H1 (cell line): ENCODE measurements around the gene LRRK1. TPM values are rescaled to one million over a fixed set of nuclear protein-coding genes. Genes with fewer than 3 reads are reported as not detected.
A peak's percentile ranks its signal among the peaks of the same experiment; 100 is the strongest.

Experiments
- CTCF ChIA-PET: fragments of 300-600 bp; sonication (Branson Sonifier 250); formaldehyde crosslinking; loops from one replicate; lab custom pipeline; 2021; ENCODE audit not compliant: partially characterized antibody; lab: Charles Lee
- POLR2A ChIA-PET: fragments of 300-600 bp; sonication (Branson Sonifier 250); formaldehyde crosslinking; loops from one replicate; lab custom pipeline; 2021; ENCODE audit warnings: inconsistent platforms; ENCODE audit not compliant: partially characterized antibody; lab: Charles Lee
- DNase-seq, 2 experiments: peaks; one replicate each; pipeline versions ENCODE4 v3.0.0 to v3.0.0-alpha.2; 2010 to 2022; ENCODE audit warnings: low spot score in 2 of 2, low read depth in 1 of 2, mixed read lengths in 1 of 2
- FAIRE-seq: peaks from 2 replicates; lab custom pipeline; 2011; peaks lifted over from hg19 to GRCh38; lab: Jason Lieb, UNC
- H2AFZ ChIP-seq: 2 replicates; pipeline ENCODE4 v1.8.1; 2012; ENCODE audit warnings: low read length, inconsistent platforms
- H2AK5ac ChIP-seq: 2 replicates; pipeline ENCODE4 v1.6.1; 2013; ENCODE audit warnings: low read depth, low read length
- H2BK120ac ChIP-seq: replicated peaks from 2 replicates; pipeline ENCODE3; 2013; ENCODE audit warnings: low read depth, low read length, inconsistent platforms
- H2BK12ac ChIP-seq: 2 replicates; pipeline ENCODE4 v1.6.1; 2013; ENCODE audit warnings: low read depth, low read length
- H2BK15ac ChIP-seq: 2 replicates; pipeline ENCODE4 v1.6.1; 2013; ENCODE audit warnings: low read length
- H2BK20ac ChIP-seq: 2 replicates; pipeline ENCODE4 v1.6.1; 2013; ENCODE audit warnings: low read length
- H2BK5ac ChIP-seq: 2 replicates; pipeline ENCODE4 v1.6.1; 2013; ENCODE audit warnings: low read depth, low read length
- H3K14ac ChIP-seq: 2 replicates; pipeline ENCODE4 v1.6.1; 2013; ENCODE audit warnings: inconsistent platforms; ENCODE audit not compliant: insufficient read length
- H3K18ac ChIP-seq: 2 replicates; pipeline ENCODE4 v1.6.1; 2013; ENCODE audit warnings: low read length; ENCODE audit errors: extremely low read depth
- H3K23ac ChIP-seq: 2 replicates; pipeline ENCODE4 v1.6.1; 2013; ENCODE audit warnings: inconsistent platforms; ENCODE audit not compliant: insufficient read length
- H3K23me2 ChIP-seq: 2 replicates; pipeline ENCODE4 v1.6.1; 2013; ENCODE audit warnings: low read depth, low read length
- H3K27ac ChIP-seq: 2 replicates; pipeline ENCODE4 v1.6.1; 2011; ENCODE audit warnings: low read depth, low read length, inconsistent platforms
- H3K27me3 ChIP-seq, 4 experiments: replicated peaks in 1 of 4; 1 replicate in 1 of 4; 2 replicates in 3 of 4; pipeline versions ENCODE4 v1.6.1 to v1.8.1; 2011 to 2013; ENCODE audit warnings: low read length in 3 of 4, mild to moderate bottlenecking in 3 of 4, inconsistent platforms in 2 of 4, mixed read lengths in 2 of 4, moderate library complexity in 1 of 4; ENCODE audit not compliant: control insufficient read depth in 3 of 4, insufficient read depth in 3 of 4; ENCODE audit errors: extremely low read depth in 1 of 4
- H3K36me3 ChIP-seq, 4 experiments: 2 replicates each; pipeline versions ENCODE4 v1.6.1 to v1.8.1; 2011 to 2013; ENCODE audit warnings: mild to moderate bottlenecking in 4 of 4, low read length in 3 of 4, moderate library complexity in 2 of 4, control low read depth in 1 of 4, inconsistent platforms in 1 of 4; ENCODE audit not compliant: insufficient read depth in 4 of 4, control insufficient read depth in 2 of 4
- H3K4ac ChIP-seq: replicated peaks from 2 replicates; pipeline ENCODE3; 2013; ENCODE audit warnings: low read length, low read depth, mixed read lengths, inconsistent platforms; ENCODE audit not compliant: insufficient read length
- H3K4me1 ChIP-seq, 4 experiments: replicated peaks in 1 of 4; 1 replicate in 1 of 4; 2 replicates in 3 of 4; pipeline versions ENCODE4 v1.6.1 to v1.8.1; 2011 to 2013; ENCODE audit warnings: low read length in 3 of 4, inconsistent platforms in 2 of 4, mixed read lengths in 1 of 4; ENCODE audit not compliant: insufficient read depth in 4 of 4, control insufficient read depth in 3 of 4
- H3K4me2 ChIP-seq, 2 experiments: 2 replicates each; pipeline versions ENCODE4 v1.6.1 to v1.8.1; 2011 to 2013; ENCODE audit warnings: low read depth in 2 of 2, low read length in 2 of 2, control low read depth in 1 of 2, inconsistent platforms in 1 of 2, mild to moderate bottlenecking in 1 of 2; ENCODE audit not compliant: insufficient read depth in 1 of 2
- H3K4me3 ChIP-seq, 4 experiments: fragments of 200-600, 300-600 bp in 1 of 4; sonication (generic), shearing (Covaris generic), sonication (Bioruptor Twin) in 1 of 4; 2 replicates each; pipeline versions ENCODE4 v1.5.1 to v1.8.1; 2011 to 2016; ENCODE audit warnings: low read length in 4 of 4, low read depth in 3 of 4, control low read depth in 2 of 4, inconsistent platforms in 2 of 4, mild to moderate bottlenecking in 2 of 4, mixed read lengths in 1 of 4, moderate library complexity in 1 of 4; ENCODE audit not compliant: insufficient read depth in 2 of 4; ENCODE audit errors: extremely low read depth in 1 of 4
- H3K56ac ChIP-seq: replicated peaks from 2 replicates; pipeline ENCODE3; 2013; ENCODE audit warnings: low read depth, mild to moderate bottlenecking, mixed read lengths, low read length, inconsistent platforms; ENCODE audit not compliant: insufficient read length
- H3K79me1 ChIP-seq: 2 replicates; pipeline ENCODE4 v1.6.1; 2013; ENCODE audit warnings: low read depth, low read length, control low read depth
- H3K79me2 ChIP-seq, 2 experiments: 2 replicates each; pipeline versions ENCODE4 v1.6.1 to v1.8.1; 2012 to 2013; ENCODE audit warnings: low read length in 2 of 2, mild to moderate bottlenecking in 2 of 2, inconsistent platforms in 1 of 2; ENCODE audit not compliant: insufficient read depth in 2 of 2, control insufficient read depth in 1 of 2
- H3K9ac ChIP-seq, 4 experiments: replicated peaks in 1 of 4; 1 replicate in 1 of 4; 2 replicates in 3 of 4; pipeline versions ENCODE4 v1.6.1 to v1.8.1; 2011 to 2013; ENCODE audit warnings: low read depth in 3 of 4, low read length in 3 of 4, control low read depth in 2 of 4, mild to moderate bottlenecking in 2 of 4, moderate library complexity in 2 of 4, inconsistent platforms in 1 of 4; ENCODE audit errors: extremely low read depth in 1 of 4
- H3K9me3 ChIP-seq, 2 experiments: 2 replicates each; pipeline versions ENCODE4 v1.6.1 to v1.8.1; 2012 to 2013; ENCODE audit warnings: mild to moderate bottlenecking in 2 of 2, moderate library complexity in 2 of 2, control low read depth in 1 of 2, inconsistent platforms in 1 of 2, low read depth in 1 of 2, low read length in 1 of 2, mixed read lengths in 1 of 2; ENCODE audit not compliant: insufficient read depth in 2 of 2
- H4K20me1 ChIP-seq, 2 experiments: replicated peaks in 1 of 2; 2 replicates each; pipeline versions ENCODE3 to v1.8.1; 2011 to 2013; ENCODE audit warnings: inconsistent platforms in 2 of 2, low read length in 2 of 2, mild to moderate bottlenecking in 1 of 2; ENCODE audit not compliant: insufficient read depth in 2 of 2, control insufficient read depth in 1 of 2
- H4K5ac ChIP-seq: 2 replicates; pipeline ENCODE4 v1.6.1; 2013; ENCODE audit warnings: low read length, low read depth, mixed read lengths, inconsistent platforms; ENCODE audit not compliant: insufficient read length
- H4K8ac ChIP-seq: 2 replicates; pipeline ENCODE4 v1.8.0; 2013; ENCODE audit warnings: mild to moderate bottlenecking, moderate library complexity, low read length, inconsistent platforms; ENCODE audit not compliant: insufficient read depth; ENCODE audit errors: extremely low read depth
- H4K91ac ChIP-seq: replicated peaks from 2 replicates; pipeline ENCODE3; 2013; ENCODE audit warnings: low read length, mixed read lengths, inconsistent platforms; ENCODE audit not compliant: insufficient read length
- BACH1 ChIP-seq: IDR thresholded peaks from 2 replicates; pipeline ENCODE4 v1.6.1; 2012; ENCODE audit warnings: low read length, improper control_type of control experiment
- CBX5 ChIP-seq: fragments of 300-800, 300-1000 bp; sonication (generic); IDR thresholded peaks from 2 replicates; pipeline ENCODE4 v1.7.1; 2016; ENCODE audit warnings: antibody characterized with exemption, low read length, low read depth
- CHD2 ChIP-seq: IDR thresholded peaks from 2 replicates; pipeline ENCODE4 v1.6.1; 2012; ENCODE audit warnings: low read length, improper control_type of control experiment
- HDAC2 ChIP-seq, 2 experiments: fragments of 300-600 bp in 1 of 2; sonication (generic) in 1 of 2; IDR thresholded peaks; 2 replicates each; pipeline ENCODE4 v1.6.1; 2011 to 2012; ENCODE audit warnings: low read depth in 2 of 2, low read length in 2 of 2, mild to moderate bottlenecking in 2 of 2, moderate library complexity in 2 of 2, borderline replicate concordance in 1 of 2, inconsistent platforms in 1 of 2
- KDM1A ChIP-seq: fragments of 200-600, 300-600 bp; sonication (generic); IDR thresholded peaks from 2 replicates; pipeline ENCODE4 v1.7.1; 2016; ENCODE audit warnings: mild to moderate bottlenecking, low read length, borderline replicate concordance
- TAF1 ChIP-seq: IDR thresholded peaks from 2 replicates; pipeline ENCODE4 v1.6.1; 2011; ENCODE audit warnings: mild to moderate bottlenecking, low read depth, low read length
- WGBS, 2 experiments: shearing (Covaris generic) in 1 of 2; methylation state at CpG; one replicate each; pipeline versions ENCODE4 v1.1.6 to v1.1.7; 2013 to 2015; ENCODE audit warnings: low lambda C conversion rate in 2 of 2, mixed read lengths in 2 of 2, inconsistent platforms in 1 of 2, low coverage in 1 of 2, missing lambda C conversion rate in 1 of 2; ENCODE audit not compliant: insufficient replicate concordance in 2 of 2, insufficient coverage in 1 of 2, insufficient read length in 1 of 2; ENCODE audit errors: extremely low coverage in 1 of 2, missing lambda C conversion rate in 1 of 2; 5-methylcytosine and 5-hydroxymethylcytosine counted together
- polyA plus RNA-seq, 7 experiments: library from polyadenylated mRNA; depleted of rRNA in 3 of 7; stranded (reverse) in 5 of 7; unstranded in 2 of 7; fragments of >200 nt in 5 of 7; fragments of 200-250 nt in 2 of 7; gene quantifications; 1 replicate in 5 of 7; 2 replicates in 1 of 7; 4 replicates in 1 of 7; pipeline versions ENCODE4 v1.2.1 to v1.2.3, GENCODE V29; 2011 to 2013; ENCODE audit warnings: missing spikeins in 2 of 7, mixed read lengths in 2 of 7
- total RNA-seq: library from RNA; stranded (reverse); fragmentation: NEBNext Ultra II Directional; extraction: Animal tissue kit (Norgen Biotek cat#: 25700); gene quantifications from 2 replicates; pipeline ENCODE4 v1.2.1, GENCODE V29; 2021

Gene LRRK1
- total and polyA plus RNA-seq, 2 of the 8 experiments (the other 6 are each of a cell fraction or from before 2014, with no cell fraction given) = 1.2 to 3.6 TPM

- Histone ChIP-seq H2BK12ac (peak overlapping the region; percentile 97; the same call in 1 of the 2 replicates), H3K23me2 (no peaks in the 10 kb centered on the region; the same call in 1 of the 2 replicates), H3K4ac (no peak overlapping the region), H3K9me3 (no peaks in the 10 kb centered on the region), H3K9ac (no peak overlapping the region), H3K23ac (no peak overlapping the region), H4K5ac (no peak overlapping the region), H3K27ac (no peak overlapping the region), H3K4me2 (no peak overlapping the region), H3K27me3 (peaks cover 0 to 2% (median 0%) of the 10 kb centered on the region in 4 experiments; a peak in 1 of 7 replicates), H3K79me1 (no peaks in the 10 kb centered on the region), H3K79me2 (no peaks in the 10 kb centered on the region), H3K36me3 (no peaks in the 10 kb centered on the region), H3K56ac (no peak overlapping the region), H3K4me3 (no peak overlapping the region), H4K20me1 (no peaks in the 10 kb centered on the region), H4K8ac (peak overlapping the region; percentile 4; the same call in 1 of the 2 replicates), H2BK120ac (no peak overlapping the region), H3K18ac (0 out of 2 replicates have a peak overlapping the region, but pooled peaks have one; percentile 38), H3K4me1 (peaks cover 0 to 3% (median 0%) of the 10 kb centered on the region in 4 experiments; a peak in 3 of 7 replicates), H2BK15ac (peak overlapping the region; percentile 49; the same call in 1 of the 2 replicates), H3K14ac (no peak overlapping the region), H2AFZ (no peak overlapping the region), H2BK5ac (no peak overlapping the region; the same call in 1 of the 2 replicates), H4K91ac (peak overlapping the region; percentile 38), H2AK5ac (peak overlapping the region; percentile 29; the same call in 1 of the 2 replicates), H2BK20ac (peak overlapping the region; percentile 96; the same call in 1 of the 2 replicates)
- no peak for FAIRE-seq
- DNase-seq = no peak
- 92% methylated on average over 10 of the region's 10 CpGs; no CpG with 5 or more reads in 1 of the 2 experiments for WGBS, 2 experiments
- CTCF ChIA-PET = interaction anchor here (0.5 to 11.1 kb wide), 18 partner anchors 8 to 307 kb away, joined by 3 to 72 read pairs (median 4); no protein-coding TSS in a partner anchor
- POLR2A ChIA-PET = interaction anchor here (1.2 to 1.8 kb wide), 2 partner anchors 9 to 18 kb away, joined by 4 to 8 read pairs; no protein-coding TSS in a partner anchor
- TF ChIP-seq CBX5 = no peak
- TF ChIP-seq HDAC2 (IDR thresholded peaks at IDR 0.05; ENCODE audit: borderline replicate concordance in 1 of 2, low read depth in 2 of 2, low read length in 2 of 2) = no peak
- no peak for TF ChIP-seq KDM1A
- TF ChIP-seq TAF1 = no peak
- no peak for TF ChIP-seq CHD2
- TF ChIP-seq BACH1 = no peak
Measured at GRCh38 chr15:101087172-101087769, 168.1 kb downstream of the LRRK1 start.
